ENCODE measurements around the gene ZBP1.

ZBP1 gene

DNA sequence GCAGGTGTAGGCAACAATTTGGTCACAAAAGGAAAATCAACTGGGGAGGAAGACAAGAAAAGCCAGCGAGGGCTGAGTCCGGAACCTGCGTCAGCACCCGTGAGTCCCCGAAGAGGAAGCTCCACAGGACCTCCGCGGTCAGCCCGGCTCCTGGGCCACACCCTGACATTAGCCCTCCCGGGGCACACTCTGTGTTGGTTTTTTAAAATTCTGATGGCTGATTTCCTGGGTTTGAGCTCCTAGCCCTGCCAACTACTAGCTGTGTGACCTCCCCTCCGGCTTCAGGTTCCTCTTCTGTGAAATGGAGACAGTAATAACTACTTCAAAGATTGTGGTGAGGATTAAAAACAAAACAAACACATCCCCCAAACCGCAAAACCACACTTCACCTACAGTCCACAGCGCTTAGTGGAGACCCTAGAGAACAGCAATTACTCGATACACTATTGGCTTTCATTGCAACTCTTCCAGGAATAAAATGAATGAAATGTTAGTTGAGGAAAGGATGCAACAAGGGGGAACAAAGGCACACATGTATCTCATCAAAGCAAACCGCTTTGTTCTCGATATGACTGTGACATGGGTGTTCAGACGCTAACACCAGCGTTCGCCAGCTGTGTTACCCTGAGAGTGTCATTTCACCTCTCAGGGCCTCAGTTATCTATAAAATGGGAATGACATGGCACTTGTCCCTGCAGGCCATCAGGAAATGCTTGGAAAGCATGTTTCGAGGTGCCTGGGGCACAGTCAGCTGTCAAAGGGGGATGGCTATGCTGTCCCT, 985 bp downstream of the ZBP1 start:
- TF ChIP-seq ZFX (IDR thresholded peaks at IDR 0.05; ENCODE audit: borderline replicate concordance) (no peak), CTCF (IDR thresholded peaks at IDR 0.05) (no peak)
- H3K27ac ChIP-seq = no peak overlapping the region

GRCh38 chr20:57618764-57619050, 1.5 kb downstream of the ZBP1 start:
- H3K27ac ChIP-seq = no peak overlapping the region
- no peak for TF ChIP-seq ZFX (IDR thresholded peaks at IDR 0.05; ENCODE audit: borderline replicate concordance)
- TF ChIP-seq CTCF (IDR thresholded peaks at IDR 0.05) = no peak

DNA sequence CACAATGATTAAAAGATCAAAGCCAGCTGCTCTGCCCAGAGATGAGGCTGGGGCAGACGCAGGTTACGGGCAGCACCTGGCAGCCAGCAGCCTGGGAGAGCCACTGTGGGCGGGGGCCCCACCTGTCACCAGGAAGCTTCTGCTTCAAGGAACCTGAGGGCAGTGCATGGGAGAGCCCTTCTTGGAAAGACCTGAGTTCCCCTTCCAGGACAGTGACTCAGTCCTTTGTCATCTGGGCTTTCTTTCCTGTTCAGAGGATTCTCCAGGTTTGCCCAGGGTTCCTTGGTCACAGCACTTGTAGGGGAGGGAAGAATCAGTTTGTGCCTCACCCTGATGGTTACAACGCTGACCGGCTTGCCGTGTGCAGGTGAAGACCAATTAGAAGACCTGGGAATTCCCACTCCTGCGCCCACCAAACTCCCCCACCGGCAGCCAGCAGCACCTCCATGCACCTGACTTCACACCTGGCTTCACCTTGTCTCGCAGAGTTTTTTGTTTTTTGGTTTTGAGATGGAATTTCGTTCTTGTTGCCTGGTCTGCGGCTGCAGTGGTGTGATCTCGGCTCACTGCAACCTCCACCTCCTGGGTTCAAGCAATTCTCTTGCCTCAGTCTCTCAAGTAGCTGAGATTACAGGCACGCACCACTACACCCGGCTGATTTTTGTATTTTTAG, 2.0 kb downstream of the ZBP1 start:
- TF ChIP-seq CTCF (IDR thresholded peaks at IDR 0.05) = no peak
- no peak for TF ChIP-seq ZFX (IDR thresholded peaks at IDR 0.05; ENCODE audit: borderline replicate concordance)
- no peak overlapping the region for H3K27ac ChIP-seq

GRCh38 chr20:57617079-57617795, 3.0 kb downstream of the ZBP1 start:
- no peak overlapping the region for H3K27ac ChIP-seq
- TF ChIP-seq CTCF (IDR thresholded peaks at IDR 0.05) = no peak
- no peak for TF ChIP-seq ZFX (IDR thresholded peaks at IDR 0.05; ENCODE audit: borderline replicate concordance)

- H3K27ac ChIP-seq = no peak overlapping the region
- no peak for TF ChIP-seq CTCF (IDR thresholded peaks at IDR 0.05)
These were observed 3.9 kb downstream of the ZBP1 start for GRCh38 chr20:57616143-57616951.

- no peak overlapping the region for H3K27ac ChIP-seq
- TF ChIP-seq CTCF (IDR thresholded peaks at IDR 0.05) (no peak), ZFX (IDR thresholded peaks at IDR 0.05; ENCODE audit: borderline replicate concordance) (no peak)
These were observed 4.8 kb downstream of the ZBP1 start for GRCh38 chr20:57615445-57615811.

Data from 22Rv1 (cell line).